ENCODE results near the gene EPAS1. TPM values are rescaled to one million over a fixed set of nuclear protein-coding genes. Genes with fewer than 3 reads are reported as not detected.

Gene EPAS1
- total RNA-seq, 1 experiment from 2014 or later = 55.9 TPM

- H3K4me3 ChIP-seq (replicated peaks in 1 of 2; ENCODE audit: low read depth in 1 of 2, low read length in 2 of 2) = no peak overlapping the region
- no peak for ATAC-seq
- no peak overlapping the region for H2AFZ ChIP-seq (ENCODE audit: low read depth, low read length, poor library complexity, severe bottlenecking)
- H3K36me3 ChIP-seq (ENCODE audit: control insufficient read depth in 1 of 2, insufficient read depth in 2 of 2, low read length in 2 of 2) = no peaks in the 10 kb centered on the region
- ChIA-PET RAD21 (ENCODE audit: low non-redundant PET in 1 of 2, low total read pairs in 2 of 2, uncharacterized antibody in 2 of 2, unreplicated experiment in 2 of 2) (no interaction called here), POLR2A (no interaction called here), CTCF (no interaction called here)
- H3K27me3 ChIP-seq (ENCODE audit: insufficient read depth, low read length) = no peaks in the 10 kb centered on the region
- DNase-seq (ENCODE audit: low read depth, low spot score) = no peak
- BruUV-seq (replicated peaks) = no TSS peak
- H3K4me2 ChIP-seq (ENCODE audit: low read length) = no peak overlapping the region
- no peaks in the 10 kb centered on the region for H4K20me1 ChIP-seq (ENCODE audit: insufficient read depth)
- no peaks in the 10 kb centered on the region for H3K9me3 ChIP-seq (ENCODE audit: control insufficient read depth in 1 of 2, insufficient read depth in 1 of 2, low read depth in 1 of 2, low read length in 2 of 2)
- H3K9me2 ChIP-seq (ENCODE audit: insufficient read depth) = no peaks in the 10 kb centered on the region
- no peak overlapping the region for H3K27ac ChIP-seq (ENCODE audit: low read depth, low read length)
- no peaks in the 10 kb centered on the region for H3K4me1 ChIP-seq (ENCODE audit: control insufficient read depth in 1 of 2, insufficient read depth in 2 of 2, low read length in 2 of 2)
- no peak overlapping the region for H3K9ac ChIP-seq (ENCODE audit: low read length)
- intact Hi-C loops (cut with micrococcal nuclease) = no loop called here
- TF ChIP-seq ZNF274 (IDR thresholded peaks at IDR 0.05; ENCODE audit: low read depth, low read length) (no peak), CEBPB (IDR thresholded peaks at IDR 0.05; ENCODE audit: low read depth) (no peak), ZBTB33 (IDR thresholded peaks at IDR 0.05; ENCODE audit: extremely low read depth, insufficient replicate concordance, low read length) (no peak), YY1 (IDR thresholded peaks at IDR 0.05; ENCODE audit: extremely low read depth, insufficient replicate concordance, low read depth, low read length) (no peak), JUND (IDR thresholded peaks at IDR 0.05) (no peak), ZFX (IDR thresholded peaks at IDR 0.05) (no peak), REST (IDR thresholded peaks at IDR 0.05; ENCODE audit: low read depth) (no peak), TCF7L2 (IDR thresholded peaks at IDR 0.05; ENCODE audit: borderline replicate concordance, extremely low read depth, insufficient read depth, insufficient read length) (no peak), ELF1 (IDR thresholded peaks at IDR 0.05; ENCODE audit: borderline replicate concordance, low read depth) (no peak), SIN3A (IDR thresholded peaks at IDR 0.05; ENCODE audit: low read depth) (no peak), MAX (IDR thresholded peaks at IDR 0.05) (no peak), POLR2AphosphoS5 (IDR thresholded peaks at IDR 0.05; ENCODE audit: low read depth, low read length) (no peak), SP1 (IDR thresholded peaks at IDR 0.05; ENCODE audit: low read depth) (no peak), CTCF (IDR thresholded peaks at IDR 0.05 in 2 of 3, conservative IDR thresholded peaks at IDR 0.05 in 1 of 3; ENCODE audit: borderline replicate concordance in 1 of 3, insufficient read depth in 1 of 3, low read depth in 2 of 3, low read length in 2 of 3) (no peak), FOSL1 (IDR thresholded peaks at IDR 0.05; ENCODE audit: low read depth) (no peak), POLR2A (IDR thresholded peaks at IDR 0.05; ENCODE audit: borderline replicate concordance, extremely low read depth, insufficient read depth, insufficient read length) (no peak)
- no peaks in the 10 kb centered on the region for H3K79me2 ChIP-seq (ENCODE audit: insufficient read depth, low read length)
These were observed 29.0 kb upstream of the EPAS1 start for GRCh38 chr2:46268196-46268595.

All from HCT116 (cell line).